ENCODE data around the gene PPIE. TPM values are rescaled to one million over a fixed set of nuclear protein-coding genes. Genes with fewer than 3 reads are reported as not detected.

The PPIE gene

Small RNAs within 50 kb of the gene (small RNA-seq; reads per million reads assigned to genes)
- gene AL033527.1 (ENCODE audit: low read depth) = not detected
- not detected for gene RNU7-121P (ENCODE audit: low read depth)
